Measurements from ENCODE around the gene SMPD1. TPM values are rescaled to one million over a fixed set of nuclear protein-coding genes. Genes with fewer than 3 reads are reported as not detected.

SMPD1 gene
- total RNA-seq, 1 donor from 2014 or later = 60.6 TPM

DNA sequence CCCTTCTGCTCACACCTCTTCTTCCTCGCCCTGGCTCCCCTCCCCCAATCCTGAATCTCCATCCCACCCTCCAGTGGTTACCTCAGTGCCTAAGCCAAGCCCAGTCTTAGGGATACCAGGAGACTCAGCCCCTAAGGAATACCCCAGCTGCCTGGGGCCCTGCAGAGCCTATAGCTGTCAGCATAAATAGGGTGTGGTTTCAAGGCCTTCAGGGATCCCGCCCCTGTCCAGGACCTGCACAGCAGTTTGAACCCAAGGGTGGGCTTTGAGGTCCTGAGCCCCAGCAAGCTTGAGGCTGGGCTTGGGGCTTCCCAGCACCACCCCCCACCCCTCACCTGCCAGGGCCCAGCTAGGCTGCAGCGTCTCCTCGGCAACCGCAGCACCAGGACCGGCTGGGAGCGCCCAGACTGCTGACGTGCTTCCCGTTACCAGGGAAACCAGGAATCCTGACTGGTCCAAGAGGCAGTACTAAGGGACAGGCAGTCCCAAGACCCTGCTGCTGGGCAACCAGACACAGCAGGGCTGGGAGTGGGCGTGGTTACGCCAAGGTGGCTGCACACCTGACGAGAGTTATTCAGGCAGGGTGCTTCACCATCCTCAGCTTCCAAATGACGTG, 14.9 kb downstream of the SMPD1 start:
- DNase-seq (ENCODE audit: missing footprints) = no peak
- intact Hi-C loops (cut with DNase I) = no loop called here
- ATAC-seq = no peak

DNA sequence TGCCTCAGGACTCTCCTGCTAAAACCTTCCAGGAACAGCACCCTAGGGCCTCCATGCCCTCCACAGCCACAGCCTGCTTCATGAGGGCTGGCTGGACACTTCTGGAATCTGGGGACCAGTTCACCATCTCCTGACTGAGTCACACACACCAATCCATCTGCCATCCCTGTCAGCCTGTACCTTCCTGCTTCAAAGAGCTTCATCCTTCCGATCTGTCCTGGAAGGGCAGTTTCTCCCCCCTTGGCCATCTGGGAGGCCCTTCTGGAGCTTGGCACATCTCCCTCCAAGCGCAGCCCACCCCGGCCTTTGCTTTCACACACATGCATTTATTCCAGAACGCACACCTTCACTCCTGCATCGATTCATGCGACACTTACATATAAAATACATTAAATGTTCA, 15.6 kb downstream of the SMPD1 start:
- intact Hi-C loops (cut with DNase I) = no loop called here
- ATAC-seq = no peak
- DNase-seq (ENCODE audit: missing footprints) = no peak

DNA sequence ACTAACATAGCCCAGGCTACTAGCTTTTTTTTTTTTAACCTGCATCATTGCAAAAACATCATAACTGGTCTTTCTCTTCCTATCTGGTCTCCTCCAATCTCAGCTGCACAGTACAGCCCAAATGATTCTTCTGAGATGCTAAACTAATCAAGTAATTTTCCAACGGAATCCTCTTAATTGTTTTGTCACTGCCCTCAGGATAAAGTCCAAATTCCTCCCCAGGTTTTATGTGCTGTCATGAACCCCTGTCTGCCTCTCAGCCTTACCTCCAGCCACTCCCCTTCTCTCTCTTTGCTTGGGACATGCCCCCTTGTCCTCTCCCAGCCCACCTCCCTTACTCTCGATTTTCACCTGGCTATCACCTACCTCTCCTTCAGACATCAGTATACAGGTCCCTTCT, 16.1 kb downstream of the SMPD1 start:
- intact Hi-C loops (cut with DNase I) = no loop called here
- DNase-seq (ENCODE audit: missing footprints) (no peak), ATAC-seq (no peak)

DNA sequence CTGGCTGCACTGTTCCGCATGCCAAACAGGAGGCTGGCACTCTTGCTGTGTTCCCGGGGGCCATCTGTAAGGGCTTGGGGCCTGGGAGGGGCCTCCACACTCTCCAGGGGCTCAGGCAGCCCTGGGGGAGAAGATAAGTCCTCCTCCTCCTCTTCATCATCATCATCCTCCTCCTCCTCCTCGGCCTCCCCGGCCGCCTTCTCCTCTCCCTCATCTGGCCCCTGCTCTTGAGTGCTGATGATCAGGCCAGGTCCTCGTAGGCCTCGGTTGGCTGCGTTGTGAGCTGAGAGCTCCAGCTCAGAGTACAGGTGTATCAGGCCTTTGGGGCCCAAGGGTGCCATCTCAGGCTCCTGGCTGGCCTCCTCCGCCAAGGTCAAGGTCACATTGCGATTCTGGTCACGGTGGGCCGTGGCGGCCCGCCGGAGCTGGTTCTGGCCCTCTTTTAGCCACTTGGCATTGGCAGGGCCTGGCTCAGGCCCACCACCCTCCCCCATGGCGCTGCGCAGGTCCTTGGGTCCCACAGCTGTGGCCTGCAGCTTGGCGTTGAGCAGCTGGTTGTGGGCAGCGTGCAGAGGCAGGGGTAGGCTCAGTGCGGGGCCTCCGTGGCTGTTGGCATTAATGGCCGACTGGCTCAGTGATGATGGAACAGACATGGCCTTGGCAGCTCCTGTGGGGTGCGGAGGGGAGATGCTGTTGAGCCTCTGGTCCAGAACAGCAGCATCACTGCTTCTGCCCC, 20.6 kb downstream of the SMPD1 start:
- DNase-seq (ENCODE audit: missing footprints) (no peak), ATAC-seq (no peak)
- intact Hi-C loops (cut with DNase I) = no loop called here

DNA sequence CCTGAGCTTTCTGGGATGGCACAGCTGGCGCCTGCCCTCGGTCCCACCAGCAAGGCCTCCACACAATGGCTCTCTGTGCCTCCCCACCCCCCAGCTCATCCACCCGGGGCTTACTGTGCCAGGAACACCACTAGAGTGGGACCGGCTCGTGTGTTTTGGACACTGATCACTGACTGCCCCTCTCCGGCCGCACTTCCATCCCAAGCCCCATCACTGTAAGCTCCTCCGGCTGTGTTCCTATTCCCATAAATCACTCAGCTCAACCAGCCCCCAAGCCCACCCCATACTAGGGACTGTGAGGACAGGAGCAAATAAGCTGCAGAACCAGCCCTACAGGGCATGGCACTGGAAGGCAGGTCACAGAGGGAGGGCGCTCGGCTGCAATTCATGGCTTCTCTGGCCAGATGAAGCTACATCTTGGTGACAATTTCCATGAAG, 21.3 kb downstream of the SMPD1 start:
- intact Hi-C loops (cut with DNase I) = no loop called here
- no peak for ATAC-seq
- no peak for DNase-seq (ENCODE audit: missing footprints)

DNA sequence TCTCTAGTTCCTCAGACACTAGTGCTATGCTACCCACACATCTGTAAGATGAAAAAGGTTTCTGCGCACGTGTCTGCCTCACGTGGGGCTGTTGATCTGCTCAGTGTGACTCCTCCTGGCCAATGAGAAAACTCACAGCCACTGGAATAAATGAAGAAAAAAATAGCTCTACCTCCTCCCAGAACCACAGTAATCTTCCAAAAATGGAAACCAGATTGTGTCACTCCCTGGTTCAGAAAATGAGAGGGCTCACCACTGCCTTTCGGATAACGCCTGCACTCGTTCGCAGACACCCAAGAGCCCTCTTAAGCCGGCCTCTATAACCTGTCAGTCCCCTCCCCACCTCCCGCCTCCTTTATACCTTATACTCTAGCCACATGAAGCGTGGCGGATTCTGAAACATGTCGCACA, 23.5 kb downstream of the SMPD1 start:
- no peak for DNase-seq (ENCODE audit: missing footprints)
- intact Hi-C loops (cut with DNase I) = no loop called here
- no peak for ATAC-seq

DNA sequence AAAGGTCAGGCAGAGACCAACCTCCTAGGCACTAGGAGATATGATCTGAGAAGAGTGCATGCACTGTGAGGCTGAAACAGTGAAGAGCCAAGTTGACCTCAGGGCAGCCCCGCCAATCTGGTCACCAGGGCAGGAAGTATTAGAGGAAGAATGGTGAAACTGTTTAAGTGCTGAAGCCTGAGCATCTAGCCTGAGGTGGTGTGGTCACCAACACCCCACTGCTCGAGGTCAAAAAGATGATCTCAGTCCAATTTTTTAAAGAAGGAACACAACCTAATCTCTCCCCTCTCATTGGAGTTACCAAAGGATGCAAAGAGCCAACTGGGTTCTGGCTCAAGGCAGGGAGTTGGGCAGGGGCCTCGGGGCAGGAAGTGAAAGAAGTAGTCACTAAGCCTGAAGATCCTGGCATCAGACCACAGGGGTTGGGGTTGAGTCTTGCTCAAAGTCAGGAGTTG, 24.6 kb downstream of the SMPD1 start:
- DNase-seq (ENCODE audit: missing footprints) (no peak), ATAC-seq (no peak)
- intact Hi-C loops (cut with DNase I) = loop anchor here (5.0 kb wide), 1 partner anchor 38 kb away; no protein-coding TSS in a partner anchor

DNA sequence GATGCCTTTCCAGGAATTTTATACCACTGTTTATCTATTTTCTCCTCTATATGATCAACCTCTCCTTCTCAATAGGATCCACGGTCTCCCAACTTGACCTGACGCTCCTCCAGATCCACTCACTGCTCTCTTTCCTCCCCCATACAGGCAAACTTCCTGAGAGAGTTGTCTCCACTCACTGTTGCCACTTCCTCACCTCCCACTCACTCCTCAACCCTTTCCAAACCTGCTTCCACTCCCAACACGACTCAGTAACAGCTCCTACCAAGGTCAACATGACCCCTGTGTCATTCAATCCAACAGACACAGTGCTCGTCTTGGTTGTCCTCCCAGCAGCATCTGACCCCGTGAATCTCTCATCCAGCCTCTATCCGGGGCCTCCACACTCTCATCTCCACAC, 25.5 kb downstream of the SMPD1 start:
- DNase-seq (ENCODE audit: missing footprints) (no peak), ATAC-seq (no peak)
- intact Hi-C loops (cut with DNase I) = loop anchor here (5.0 kb wide), 1 partner anchor 38 kb away; no protein-coding TSS in a partner anchor

DNA sequence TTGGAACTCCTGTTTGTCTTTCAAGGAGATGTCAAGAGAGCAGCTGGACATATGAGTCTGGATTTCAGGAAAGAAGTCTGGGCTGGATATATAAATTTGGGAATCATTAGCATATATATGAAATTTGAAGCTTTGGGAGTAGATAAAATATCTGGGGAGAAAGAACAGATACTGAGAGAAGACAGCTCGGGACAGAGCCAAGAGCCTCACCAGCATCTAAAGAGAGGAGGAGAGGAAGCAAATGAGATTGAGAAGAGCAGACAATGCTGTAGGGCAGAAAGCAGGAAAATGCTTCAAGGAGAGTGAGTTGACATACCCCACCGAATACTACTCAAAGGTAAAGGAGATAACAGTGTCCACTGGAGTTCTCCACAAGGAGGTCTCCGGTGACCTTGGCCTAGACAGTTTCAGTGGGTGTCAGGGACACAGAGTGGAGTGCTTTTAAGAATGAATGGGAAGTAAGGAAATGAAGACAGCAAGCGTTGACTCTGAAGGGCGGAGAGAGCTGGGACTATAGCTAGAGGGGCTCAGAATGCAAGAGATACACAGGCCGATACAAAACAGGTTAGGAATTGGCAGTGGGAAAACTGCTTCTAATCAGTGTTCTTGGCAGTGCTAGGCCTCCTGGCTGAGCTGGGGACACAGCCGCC, 27.8 kb downstream of the SMPD1 start:
- ATAC-seq (peak; percentile 66), DNase-seq (ENCODE audit: missing footprints) (no peak)
- intact Hi-C loops (cut with DNase I) = loop anchor here (5.0 kb wide), 1 partner anchor 41 kb away; no protein-coding TSS in a partner anchor

DNA sequence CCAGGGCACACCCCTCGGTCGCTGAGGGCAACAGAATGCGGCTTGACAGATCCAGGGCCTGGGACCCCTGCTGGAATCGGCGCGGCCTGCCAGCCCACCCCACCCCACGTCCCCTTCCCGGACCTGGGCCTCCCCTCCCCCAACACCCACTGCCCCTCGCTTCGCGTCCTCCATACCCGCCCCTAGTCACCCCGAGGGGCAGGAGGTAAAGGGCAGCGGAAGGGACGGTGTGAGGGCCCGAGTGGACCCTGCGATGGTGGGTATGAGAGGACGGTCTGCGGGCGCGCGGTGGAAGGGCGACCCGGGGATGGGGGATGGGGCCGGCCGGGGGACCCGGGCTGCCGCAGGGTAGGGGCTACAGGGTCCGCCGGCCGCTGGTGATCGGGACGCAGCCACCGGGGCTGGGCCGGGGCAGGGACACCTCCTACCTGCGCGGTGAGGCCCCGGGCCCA, 28.3 kb downstream of the SMPD1 start:
- DNase-seq (ENCODE audit: missing footprints) (no peak), ATAC-seq (peak; percentile 23)
- intact Hi-C loops (cut with DNase I) = loop anchor here (1.0 to 5.0 kb wide), 2 partner anchors 28 to 41 kb away; partner anchors contain the start of gene SMPD1

DNA sequence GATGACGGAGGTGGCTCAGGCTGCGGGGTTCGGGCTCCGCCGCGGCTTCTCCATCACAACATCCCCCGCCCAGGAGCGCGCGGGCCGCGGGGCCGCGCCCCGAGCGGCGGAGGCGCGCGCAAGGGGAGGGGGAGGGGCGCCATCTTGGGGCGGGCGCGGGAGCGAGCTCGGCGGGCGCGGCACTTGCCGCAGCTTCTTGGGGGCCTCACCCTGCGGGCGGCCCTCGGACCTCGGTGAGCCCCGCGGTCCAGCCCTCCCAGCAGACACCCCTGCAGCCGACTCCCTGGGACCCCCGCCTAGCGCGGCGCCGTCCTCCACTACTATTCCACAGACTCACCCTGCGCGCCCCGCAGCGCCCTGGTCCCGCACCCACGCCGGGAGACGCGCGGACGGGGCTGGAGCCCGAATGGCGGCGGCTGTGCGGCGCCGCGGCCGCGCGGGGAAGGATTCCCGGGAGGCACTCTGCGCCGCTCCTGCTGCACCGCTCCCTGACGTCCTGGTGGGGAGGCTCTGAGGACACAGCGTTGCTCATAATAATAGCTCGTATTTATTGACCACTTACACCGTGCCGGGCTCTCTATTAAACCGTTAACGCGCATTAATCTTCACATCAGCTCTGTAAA, 28.8 kb downstream of the SMPD1 start, which contains the start of gene APBB1:
APBB1 (minus strand) TSS at position 86 of the 623 bp plus-strand sequence. CDS start 7,747 bp downstream, outside the sequence.
- ATAC-seq (peak; percentile 94), DNase-seq (ENCODE audit: missing footprints) (peak; percentile 77)
- intact Hi-C loops (cut with DNase I) = loop anchor here (1.0 to 5.0 kb wide), 2 partner anchors 29 to 42 kb away; partner anchors contain the start of gene SMPD1

DNA sequence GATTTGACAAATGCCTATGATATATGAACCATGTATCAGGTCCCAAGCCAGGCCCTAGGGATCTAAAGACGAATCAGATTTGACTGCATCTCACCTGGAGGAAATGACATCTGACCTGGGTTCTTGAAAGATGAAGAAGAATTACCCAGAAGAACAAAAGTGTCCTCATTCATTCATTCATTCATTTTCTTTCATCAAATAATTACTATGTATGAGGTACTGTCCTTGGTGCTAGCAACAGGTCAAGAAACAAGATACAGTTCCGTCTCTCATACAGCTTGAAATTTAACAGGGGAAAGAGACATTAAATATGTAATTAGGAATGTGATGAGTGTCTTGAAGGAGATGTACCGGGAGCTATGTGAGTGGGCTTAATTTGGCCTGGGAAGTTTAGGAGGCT, 30.4 kb downstream of the SMPD1 start:
- DNase-seq (ENCODE audit: missing footprints) (no peak), ATAC-seq (no peak)
- intact Hi-C loops (cut with DNase I) = no loop called here

DNA sequence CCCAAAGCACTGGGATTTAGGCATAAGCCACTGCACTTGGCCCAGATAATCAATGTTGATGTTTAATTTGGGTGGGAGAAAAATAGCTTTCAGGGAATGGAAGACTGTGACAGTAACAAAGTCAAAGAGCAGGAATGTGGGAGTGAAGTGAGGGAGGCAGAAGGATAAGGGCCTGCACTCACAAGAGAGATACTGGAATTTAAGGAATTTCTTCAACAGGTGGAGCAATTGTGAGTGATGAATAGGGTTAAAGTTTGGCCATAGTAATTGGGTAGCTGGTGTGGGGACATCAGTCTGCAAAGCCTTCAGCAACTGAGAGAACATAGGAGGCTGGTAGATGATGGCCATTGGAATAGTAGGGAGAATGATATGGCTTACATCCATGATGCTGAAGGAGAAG, 37.2 kb downstream of the SMPD1 start:
- DNase-seq (ENCODE audit: missing footprints) (no peak), ATAC-seq (no peak)
- intact Hi-C loops (cut with DNase I) = no loop called here

DNA sequence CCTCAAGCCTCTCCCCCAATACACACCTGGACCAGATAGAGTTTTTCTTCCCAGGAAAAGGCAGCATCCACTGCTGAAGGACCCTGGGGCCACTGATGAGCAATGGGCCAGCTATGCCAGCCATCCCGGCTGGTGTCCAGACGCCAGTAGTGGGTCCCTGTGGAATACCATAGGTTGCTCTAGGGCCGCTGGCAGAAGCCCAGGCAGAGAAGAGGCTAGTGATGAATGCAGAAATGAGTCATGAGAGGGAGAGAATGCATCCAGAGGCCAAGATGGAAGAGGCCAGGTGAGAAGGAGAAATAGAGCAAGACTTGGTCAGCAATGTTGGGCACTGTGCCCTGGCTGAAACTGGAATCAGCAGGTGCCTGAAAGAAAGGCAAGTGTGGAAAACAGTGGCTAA, 41.6 kb downstream of the SMPD1 start:
- ATAC-seq = no peak
- no peak for DNase-seq (ENCODE audit: missing footprints)
- intact Hi-C loops (cut with DNase I) = no loop called here

DNA sequence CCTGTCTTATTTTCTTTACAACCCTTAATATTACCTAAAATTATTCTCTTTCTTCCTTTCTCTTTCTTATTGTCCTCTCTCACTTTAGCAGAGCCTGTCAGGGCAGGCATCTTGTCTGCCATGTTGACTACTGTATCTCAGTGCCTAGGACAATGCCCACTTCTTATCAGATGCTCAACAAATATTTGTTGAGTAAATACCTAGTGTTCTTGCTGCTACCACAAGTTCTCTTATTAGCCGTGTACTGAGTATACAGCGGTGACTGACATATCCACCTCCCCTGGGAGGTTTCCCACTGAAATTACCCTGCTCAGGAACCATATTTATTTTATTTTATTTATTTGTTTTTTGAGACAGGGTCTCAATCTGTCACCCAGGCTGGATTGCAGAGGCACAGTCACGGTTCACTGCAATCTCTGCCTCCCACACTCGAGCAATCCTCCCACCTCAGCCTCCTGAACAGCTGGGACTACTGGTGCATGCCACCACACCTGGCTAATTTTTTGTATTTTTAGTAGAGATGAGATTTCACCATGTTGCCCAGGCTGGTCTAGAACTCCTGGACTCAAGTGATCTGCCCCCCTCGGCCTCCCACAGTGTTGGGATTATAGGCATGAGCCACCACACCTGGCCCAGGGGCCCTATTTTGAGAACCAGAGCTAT, 43.9 kb downstream of the SMPD1 start:
- DNase-seq (ENCODE audit: missing footprints) = no peak
- intact Hi-C loops (cut with DNase I) = no loop called here
- ATAC-seq = no peak

DNA sequence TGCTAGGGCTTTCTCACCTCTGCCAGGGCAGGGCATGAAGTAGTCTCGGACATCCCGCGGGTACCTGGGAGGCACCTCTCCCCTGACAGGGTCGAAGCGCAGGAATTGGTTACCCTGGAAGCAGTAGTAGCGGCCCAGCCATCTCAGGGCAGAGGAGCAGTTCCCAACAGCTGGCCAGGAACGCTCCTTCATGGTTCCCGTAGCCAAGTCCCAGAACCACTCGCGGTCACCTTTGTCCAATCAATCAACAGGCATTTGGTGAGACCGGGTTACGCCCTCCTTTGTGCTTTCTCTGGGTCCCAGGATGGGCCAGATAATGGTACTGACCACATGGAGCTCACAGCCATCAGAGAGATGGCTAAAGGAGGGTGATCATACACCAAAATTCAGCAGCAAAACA, 47.1 kb downstream of the SMPD1 start:
- intact Hi-C loops (cut with DNase I) = no loop called here
- no peak for ATAC-seq
- no peak for DNase-seq (ENCODE audit: missing footprints)

DNA sequence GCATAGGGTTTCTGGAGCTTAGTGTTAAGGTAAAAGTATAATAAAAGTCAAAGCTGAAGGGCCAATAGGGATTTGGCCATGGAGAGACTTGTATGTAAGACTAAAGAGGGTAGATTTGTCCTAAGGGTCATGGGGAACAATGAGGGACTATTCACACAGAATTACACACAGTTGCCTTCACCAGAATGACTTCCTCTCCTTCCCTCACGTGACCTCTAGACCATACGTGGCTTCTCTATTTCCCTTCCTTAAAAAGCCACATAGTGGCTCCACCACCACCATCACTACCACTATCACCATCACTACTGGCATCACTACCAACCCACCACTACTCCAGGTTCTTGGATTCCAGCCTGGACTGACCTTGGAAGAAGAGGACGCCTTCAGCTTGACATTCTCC, 47.7 kb downstream of the SMPD1 start:
- peak; percentile 21 for ATAC-seq
- intact Hi-C loops (cut with DNase I) = no loop called here
- DNase-seq (ENCODE audit: missing footprints) = no peak

DNA sequence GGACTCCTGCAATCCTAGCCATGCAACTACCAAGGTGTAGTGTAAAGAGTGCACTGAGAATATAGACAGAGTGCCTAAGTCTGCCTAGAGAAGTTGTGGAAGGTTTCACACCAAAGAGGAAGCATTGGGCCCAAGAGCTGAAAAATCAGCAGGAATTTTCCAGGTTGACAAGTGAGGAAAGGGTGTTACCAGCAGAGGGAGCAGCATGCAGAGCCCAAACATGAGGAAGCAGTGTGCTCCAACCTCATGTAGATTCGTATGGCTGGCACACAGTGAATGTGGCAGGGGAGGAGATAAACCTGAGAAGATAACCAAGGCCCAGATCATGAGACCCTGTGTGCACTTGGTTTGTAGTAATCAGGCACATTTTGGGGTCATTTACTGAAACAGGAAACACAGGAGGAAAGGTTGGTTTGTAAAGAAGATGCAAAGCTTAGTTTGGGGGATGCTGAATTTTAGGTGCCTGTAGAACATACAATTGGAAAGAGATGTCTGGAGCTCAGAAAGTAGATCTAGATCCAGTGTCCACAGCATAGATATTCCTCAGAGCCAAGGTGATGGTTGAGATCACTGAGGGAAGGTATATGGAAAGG, 48.8 kb downstream of the SMPD1 start:
- ATAC-seq = peak; percentile 64
- intact Hi-C loops (cut with DNase I) = no loop called here
- no peak for DNase-seq (ENCODE audit: missing footprints)

Data from Right ventricle myocardium inferior (tissue), 1 donor.